ENCODE measurements around the gene CTNNA3.

CTNNA3 gene

GRCh38 chr10:65892284-65892683 is 1803.7 kb downstream of the CTNNA3 start:
- DNase-seq = no peak

- no peak for DNase-seq
Observed at GRCh38 chr10:65891073-65891981, 1804.7 kb downstream of the CTNNA3 start.

GRCh38 chr10:65864529-65864928 is 1831.5 kb downstream of the CTNNA3 start:
- no peak for DNase-seq

GRCh38 chr10:65864036-65864435 is 1832.0 kb downstream of the CTNNA3 start:
- DNase-seq = no peak

Measured in femur (tissue), 1 donor.